SK-N-MC (cell line): ENCODE data around the gene STK11.

Experiments
- EZH2 ChIP-seq: fragments of 200-600 bp; sonication (generic); IDR thresholded peaks from one replicate; pipeline ENCODE4 v1.6.1; 2017; ENCODE audit warnings: antibody characterized with exemption
- FOXP2 ChIP-seq: optimal IDR thresholded peaks from 2 replicates; pipeline ENCODE3; 2011; ENCODE audit warnings: mild to moderate bottlenecking, moderate library complexity; ENCODE audit not compliant: insufficient read depth; ENCODE audit errors: extremely low read length, control extremely low read depth
- POLR2AphosphoS5 ChIP-seq: IDR thresholded peaks from 2 replicates; pipeline ENCODE4 v1.6.1; 2012; ENCODE audit warnings: mild to moderate bottlenecking, low read depth, low read length, borderline replicate concordance

DNA sequence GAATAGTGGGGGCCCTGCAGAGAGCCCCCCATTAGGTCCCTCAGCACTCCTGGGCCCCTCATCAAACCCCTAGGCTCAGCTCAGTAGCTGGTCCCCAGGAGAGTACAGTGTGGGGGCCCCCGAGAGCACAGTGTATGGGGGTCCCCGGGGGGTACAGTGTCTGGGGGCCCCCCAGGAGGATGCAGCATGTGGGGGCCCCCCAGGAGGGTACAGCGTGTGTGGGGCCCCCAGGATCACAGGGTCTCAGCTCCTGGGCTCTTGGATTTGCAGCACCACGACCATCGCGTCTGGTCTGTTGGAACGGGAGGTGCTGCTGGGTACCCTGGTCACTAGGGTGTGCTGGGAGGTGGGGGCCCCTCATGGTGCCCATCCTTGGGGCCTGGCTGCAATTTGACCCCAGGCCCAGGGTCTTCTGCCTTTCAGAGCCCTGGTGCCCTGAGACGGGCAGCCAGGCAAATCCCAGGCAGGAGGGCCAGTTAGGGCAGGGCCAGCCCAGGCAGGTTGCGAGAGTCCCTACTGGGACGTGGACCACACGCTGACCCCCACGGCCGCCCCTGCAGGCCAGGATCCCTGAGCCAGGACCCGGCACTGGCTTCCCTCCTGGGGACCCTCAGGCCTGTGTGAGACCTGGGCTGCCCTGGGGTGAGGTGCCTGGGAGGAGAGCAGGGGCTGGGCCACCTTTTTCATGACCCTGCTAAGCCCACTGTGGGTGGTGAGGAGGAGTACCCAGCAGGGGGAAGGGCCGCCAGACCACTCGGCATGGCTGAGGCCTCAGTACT, 18.7 kb downstream of the STK11 start:
- TF ChIP-seq EZH2 (no peak), POLR2AphosphoS5 (no peak), FOXP2 (no peak)
